SK-N-SH treated with all-trans-retinoic acid at 6 μM for 48 hours (cell line): ENCODE data around the gene ASCL5.

ENCODE experiments used
- ARNTL ChIP-seq: fragments of 450-650 bp; formaldehyde crosslinking; IDR thresholded peaks from 2 replicates; pipeline ENCODE4 v1.5.0; 2020; ENCODE audit warnings: low read depth, mild to moderate bottlenecking, moderate library complexity, borderline replicate concordance
- BACH2 ChIP-seq: fragments of 250-450 bp; sonication (Bioruptor Pico); IDR thresholded peaks from 2 replicates; pipeline ENCODE4 v1.9.0; 2021; ENCODE audit warnings: mild to moderate bottlenecking, borderline replicate concordance
- CREB5 ChIP-seq: fragments of 250-450 bp; sonication (Bioruptor Pico); IDR thresholded peaks from 2 replicates; pipeline ENCODE4 v1.5.1; 2020; ENCODE audit warnings: low read depth, mild to moderate bottlenecking, moderate library complexity
- CSRNP3 ChIP-seq: fragments of 250-450 bp; sonication (Bioruptor Pico); IDR thresholded peaks from 2 replicates; pipeline ENCODE4 v1.5.1; 2021; ENCODE audit warnings: mild to moderate bottlenecking, moderate library complexity
- ESRRG ChIP-seq: fragments of 250-450 bp; sonication (Bioruptor Pico); IDR thresholded peaks from 2 replicates; pipeline ENCODE4 v1.6.1; 2021; ENCODE audit warnings: mild to moderate bottlenecking
- GLIS3 ChIP-seq: fragments of 250-450 bp; sonication (Bioruptor Pico); IDR thresholded peaks from 2 replicates; pipeline ENCODE4 v1.5.0; 2020; ENCODE audit warnings: mild to moderate bottlenecking, moderate library complexity
- OSR1 ChIP-seq: fragments of 250-450 bp; sonication (Bioruptor Pico); IDR thresholded peaks from 2 replicates; pipeline ENCODE4 v1.8.0; 2022; ENCODE audit warnings: moderate library complexity, mild to moderate bottlenecking, inconsistent platforms
- PATZ1 ChIP-seq: fragments of 250-450 bp; sonication (Bioruptor Pico); IDR thresholded peaks from 2 replicates; pipeline ENCODE4 v1.8.0; 2020; ENCODE audit warnings: mild to moderate bottlenecking, moderate library complexity, borderline replicate concordance
- RARB ChIP-seq: fragments of 250-450 bp; sonication (Bioruptor Pico); IDR thresholded peaks from 2 replicates; pipeline ENCODE4 v1.8.0; 2021; ENCODE audit warnings: mild to moderate bottlenecking, moderate library complexity
- SNAI2 ChIP-seq: fragments of 250-450 bp; sonication (Bioruptor Pico); IDR thresholded peaks from 2 replicates; pipeline ENCODE4 v1.5.0; 2020; ENCODE audit warnings: mild to moderate bottlenecking, moderate library complexity
- TSHZ2 ChIP-seq: fragments of 250-450 bp; sonication (Bioruptor Pico); IDR thresholded peaks from 2 replicates; pipeline ENCODE4 v1.5.0; 2020; ENCODE audit warnings: mild to moderate bottlenecking, moderate library complexity
- ZFP3 ChIP-seq: fragments of 250-450 bp; sonication (Bioruptor Pico); IDR thresholded peaks from 2 replicates; pipeline ENCODE4 v1.5.0; 2020; ENCODE audit warnings: mild to moderate bottlenecking, moderate library complexity
- ZFP30 ChIP-seq: fragments of 450-650 bp; formaldehyde crosslinking; IDR thresholded peaks from 2 replicates; pipeline ENCODE4 v1.5.0; 2022; ENCODE audit warnings: mild to moderate bottlenecking, moderate library complexity
- ZNF70 ChIP-seq: fragments of 450-650 bp; formaldehyde crosslinking; IDR thresholded peaks from 2 replicates; pipeline ENCODE4 v1.5.0; 2020; ENCODE audit warnings: mild to moderate bottlenecking, moderate library complexity

- TF ChIP-seq ESRRG (CRISPR knock-in tag), result no peak
- TF ChIP-seq SNAI2, result no peak
- TF ChIP-seq CSRNP3, result no peak
- TF ChIP-seq ZFP30 (CRISPR knock-in tag), result no peak
- no peak for TF ChIP-seq PATZ1 (CRISPR knock-in tag)
- TF ChIP-seq RARB, result no peak
- TF ChIP-seq ZNF70 (CRISPR knock-in tag), result no peak
- TF ChIP-seq TSHZ2 (CRISPR knock-in tag), result no peak
- no peak for TF ChIP-seq ARNTL
- no peak for TF ChIP-seq BACH2 (CRISPR knock-in tag)
- no peak for TF ChIP-seq CREB5 (CRISPR knock-in tag)
- TF ChIP-seq ZFP3, result no peak
- TF ChIP-seq GLIS3 (CRISPR knock-in tag), result no peak
- TF ChIP-seq OSR1 (CRISPR knock-in tag), result no peak
Observed at GRCh38 chr1:201103666-201104065, 23.3 kb downstream of the ASCL5 start.
